GM18505 (cell line): ENCODE data around the gene IER5.

Experiments
- ATAC-seq: cut with Tn5 transposase; IDR thresholded peaks from one replicate; pipeline ENCODE4 v1.9.1; 2021; ENCODE audit not compliant: unreplicated experiment
- POLR2A ChIP-seq: IDR thresholded peaks from 4 replicates; pipeline ENCODE4 v1.6.1; 2011; ENCODE audit warnings: borderline replicate concordance; ENCODE audit not compliant: insufficient read depth, insufficient read length; ENCODE audit errors: extremely low read depth

Gene IER5

GRCh38 chr1:181121498-181121897, 33.0 kb downstream of the IER5 start:
- TF ChIP-seq POLR2A: no peak
- ATAC-seq: no peak

GRCh38 chr1:181122222-181122621, 33.7 kb downstream of the IER5 start:
- no peak for ATAC-seq
- no peak for TF ChIP-seq POLR2A

- no peak for TF ChIP-seq POLR2A
- no peak for ATAC-seq
Observed at GRCh38 chr1:181123173-181123572, 34.7 kb downstream of the IER5 start.

- TF ChIP-seq POLR2A: no peak
- ATAC-seq: no peak
Observed at GRCh38 chr1:181124291-181124751, 35.8 kb downstream of the IER5 start.

GRCh38 chr1:181126289-181126688, 37.8 kb downstream of the IER5 start:
- no peak for TF ChIP-seq POLR2A

GRCh38 chr1:181126871-181127587, 38.5 kb downstream of the IER5 start:
- no peak for TF ChIP-seq POLR2A
- no peak for ATAC-seq

More at GRCh38 chr1:181126289-181126688, 37.8 kb downstream of the IER5 start:
- ATAC-seq: no peak

GRCh38 chr1:181127898-181128453, 39.5 kb downstream of the IER5 start:
- ATAC-seq: no peak

GRCh38 chr1:181128592-181129497, 40.3 kb downstream of the IER5 start:
- TF ChIP-seq POLR2A: peak; percentile 44
- ATAC-seq: peak; percentile 33

More at GRCh38 chr1:181127898-181128453, 39.5 kb downstream of the IER5 start:
- TF ChIP-seq POLR2A: no peak

GRCh38 chr1:181129771-181130606, 41.5 kb downstream of the IER5 start:
- peak; percentile 14 for TF ChIP-seq POLR2A
- ATAC-seq: no peak

- TF ChIP-seq POLR2A: peak; percentile 60
- ATAC-seq: peak; percentile 23
Observed at GRCh38 chr1:181131255-181131941, 42.9 kb downstream of the IER5 start.

GRCh38 chr1:181133441-181133951, 45.0 kb downstream of the IER5 start:
- peak; percentile 25 for TF ChIP-seq POLR2A
- no peak for ATAC-seq

- no peak for TF ChIP-seq POLR2A
- ATAC-seq: no peak
Observed at GRCh38 chr1:181133969-181134418, 45.5 kb downstream of the IER5 start.
